ENCODE measurements around the gene CDH22. TPM values are rescaled to one million over a fixed set of nuclear protein-coding genes. Genes with fewer than 3 reads are reported as not detected.

The CDH22 gene
- total RNA-seq, 2 experiments from 2014 or later, result not detected

DNA sequence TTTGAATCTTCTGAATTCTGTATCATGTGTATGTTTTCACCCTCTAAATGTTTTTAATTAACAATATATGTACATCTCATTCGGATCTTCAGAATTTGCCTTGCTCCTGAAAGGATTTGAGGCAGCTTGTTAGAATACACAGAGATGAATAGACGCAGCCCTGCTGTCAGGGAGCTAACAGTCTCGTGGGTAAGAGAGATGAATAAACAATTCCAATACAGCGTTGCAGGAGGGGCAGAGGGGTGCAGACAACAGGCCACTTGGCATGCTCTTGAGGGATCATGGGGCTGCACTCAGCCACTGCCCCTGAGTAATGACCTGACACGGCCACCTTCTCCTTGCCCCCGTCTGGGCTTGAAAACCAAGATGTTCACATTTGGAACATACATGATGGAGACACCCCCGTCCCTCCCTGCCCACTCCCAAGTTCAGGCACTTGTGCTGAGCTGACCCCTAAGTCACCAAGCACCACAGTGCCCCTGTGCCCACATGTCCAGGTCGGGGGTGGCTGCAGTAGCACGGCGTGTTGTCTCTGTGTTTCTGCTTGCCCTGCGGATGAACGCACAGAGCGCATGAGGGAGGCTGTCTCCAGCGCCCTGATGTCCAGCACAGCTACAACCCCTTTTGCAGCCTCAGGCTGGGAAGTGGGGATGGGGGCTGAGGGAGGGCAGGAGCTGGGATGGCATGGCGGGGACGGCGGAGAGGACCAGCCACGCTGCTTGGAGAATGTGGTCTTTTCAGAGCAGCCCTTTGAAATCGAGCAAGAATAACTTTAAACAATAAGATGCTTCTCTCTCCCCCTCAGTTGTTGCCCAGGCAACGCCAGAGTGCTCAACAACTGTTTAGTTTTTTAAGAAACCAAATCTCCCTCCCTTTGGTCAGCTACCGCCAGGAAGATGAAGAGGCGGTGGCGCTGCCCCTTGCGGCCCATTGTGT, 33.0 kb upstream of the CDH22 start:
- Mint-ChIP-seq H3K27ac (no peak overlapping the region), H3K9me3 (no peaks in the 10 kb centered on the region), H3K27me3 (peaks cover 18% of the 10 kb centered on the region), H3K36me3 (ENCODE audit: low read depth) (no peaks in the 10 kb centered on the region), H3K4me1 (peaks cover 5% of the 10 kb centered on the region), H3K4me3 (no peak overlapping the region)
- ChIA-PET CTCF (interaction anchor here (1.4 kb wide), 1 partner anchor 35 kb away, joined by 3 read pairs; no protein-coding TSS in a partner anchor), POLR2A (no interaction called here)
- DNase-seq, result no peak

DNA sequence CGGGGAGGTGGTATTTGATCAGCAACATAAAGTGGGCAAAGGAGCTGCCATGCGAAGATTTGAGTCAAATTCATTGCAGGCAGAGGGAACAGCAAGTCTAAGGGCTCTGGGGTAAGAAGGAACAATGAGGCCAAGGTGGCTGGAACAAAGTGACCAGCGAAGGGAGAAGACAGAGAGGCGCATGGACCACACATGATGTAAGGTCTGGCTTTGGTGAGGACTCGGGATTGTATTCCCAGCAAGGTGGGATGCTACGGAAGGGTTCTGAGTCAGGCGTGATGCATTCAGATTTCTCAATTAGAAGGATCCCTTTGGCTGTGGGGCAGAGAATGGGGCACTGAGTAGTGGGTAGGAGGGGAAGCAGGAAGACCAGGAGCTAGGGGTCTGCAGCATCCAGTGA, 30.7 kb upstream of the CDH22 start:
- Mint-ChIP-seq H3K4me1 (peaks cover 3% of the 10 kb centered on the region), H3K27ac (no peak overlapping the region), H3K4me3 (no peak overlapping the region), H3K36me3 (ENCODE audit: low read depth) (no peaks in the 10 kb centered on the region), H3K27me3 (peaks cover 24% of the 10 kb centered on the region), H3K9me3 (no peaks in the 10 kb centered on the region)
- DNase-seq, result no peak
- ChIA-PET CTCF (no interaction called here), POLR2A (no interaction called here)

DNA sequence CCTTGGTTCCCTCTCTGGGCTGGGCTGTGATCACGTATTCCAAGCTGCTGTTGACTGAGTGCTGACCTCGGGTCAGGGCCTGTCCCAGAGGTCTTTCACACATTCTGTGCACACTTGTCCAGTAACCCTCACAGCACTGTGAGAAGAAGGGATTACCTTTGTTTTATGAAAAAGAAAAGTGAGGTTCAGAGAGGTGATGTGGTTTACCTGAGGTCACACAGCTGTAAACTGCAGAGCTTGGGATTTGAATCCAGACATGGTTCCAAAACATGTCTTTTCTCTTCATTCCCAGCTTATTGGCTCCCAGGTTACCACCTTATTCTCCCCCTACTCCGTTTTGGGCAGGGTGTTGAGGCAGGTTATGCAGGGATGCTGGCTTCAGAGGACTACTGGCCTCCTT, 28.4 kb upstream of the CDH22 start:
- Mint-ChIP-seq H3K4me3 (no peak overlapping the region), H3K27me3 (peaks cover 17% of the 10 kb centered on the region), H3K27ac (no peak overlapping the region), H3K36me3 (ENCODE audit: low read depth) (no peaks in the 10 kb centered on the region), H3K4me1 (no peaks in the 10 kb centered on the region), H3K9me3 (no peaks in the 10 kb centered on the region)
- DNase-seq, result no peak
- CTCF ChIA-PET, result interaction anchor here (0.6 to 0.7 kb wide), 2 partner anchors 20 to 167 kb away, joined by 3 read pairs; no protein-coding TSS in a partner anchor
- POLR2A ChIA-PET, result no interaction called here

DNA sequence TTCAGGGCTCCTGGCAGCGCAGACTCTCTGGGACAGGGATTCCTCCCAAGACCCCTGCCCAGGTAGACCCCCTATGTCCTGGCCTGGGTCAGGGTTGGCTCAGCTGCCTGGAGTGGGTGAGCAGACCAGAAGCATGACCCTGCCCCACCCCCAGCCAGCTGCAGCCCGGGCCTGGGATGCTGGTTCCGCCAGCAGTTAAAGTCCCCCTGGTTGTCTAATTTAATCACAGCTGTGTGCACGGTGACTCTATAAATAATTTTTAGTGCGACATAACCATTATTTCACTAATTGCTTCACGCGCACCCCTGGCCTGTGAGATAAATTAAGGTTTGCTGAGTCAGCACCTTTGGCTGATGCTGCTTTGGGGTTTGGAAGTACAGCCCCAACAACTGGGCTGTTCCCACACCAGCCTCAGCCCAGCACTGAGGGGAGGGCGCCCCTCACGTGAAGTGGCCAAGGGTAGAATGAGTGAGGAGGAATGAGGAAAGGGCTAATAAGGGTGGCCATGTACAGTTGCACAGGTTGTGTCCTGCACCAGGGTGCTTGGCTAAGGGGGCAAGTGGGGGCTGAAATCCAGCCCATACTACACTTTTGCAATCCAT, 26.1 kb upstream of the CDH22 start:
- no peaks in the 10 kb centered on the region for H3K36me3 Mint-ChIP-seq (ENCODE audit: low read depth)
- H3K27ac Mint-ChIP-seq, result no peak overlapping the region
- POLR2A ChIA-PET, result no interaction called here
- no peak for DNase-seq
- H3K27me3 Mint-ChIP-seq, result peaks cover 12% of the 10 kb centered on the region
- H3K4me1 Mint-ChIP-seq, result no peaks in the 10 kb centered on the region
- no peaks in the 10 kb centered on the region for H3K9me3 Mint-ChIP-seq
- no peak overlapping the region for H3K4me3 Mint-ChIP-seq
- CTCF ChIA-PET, result no interaction called here

DNA sequence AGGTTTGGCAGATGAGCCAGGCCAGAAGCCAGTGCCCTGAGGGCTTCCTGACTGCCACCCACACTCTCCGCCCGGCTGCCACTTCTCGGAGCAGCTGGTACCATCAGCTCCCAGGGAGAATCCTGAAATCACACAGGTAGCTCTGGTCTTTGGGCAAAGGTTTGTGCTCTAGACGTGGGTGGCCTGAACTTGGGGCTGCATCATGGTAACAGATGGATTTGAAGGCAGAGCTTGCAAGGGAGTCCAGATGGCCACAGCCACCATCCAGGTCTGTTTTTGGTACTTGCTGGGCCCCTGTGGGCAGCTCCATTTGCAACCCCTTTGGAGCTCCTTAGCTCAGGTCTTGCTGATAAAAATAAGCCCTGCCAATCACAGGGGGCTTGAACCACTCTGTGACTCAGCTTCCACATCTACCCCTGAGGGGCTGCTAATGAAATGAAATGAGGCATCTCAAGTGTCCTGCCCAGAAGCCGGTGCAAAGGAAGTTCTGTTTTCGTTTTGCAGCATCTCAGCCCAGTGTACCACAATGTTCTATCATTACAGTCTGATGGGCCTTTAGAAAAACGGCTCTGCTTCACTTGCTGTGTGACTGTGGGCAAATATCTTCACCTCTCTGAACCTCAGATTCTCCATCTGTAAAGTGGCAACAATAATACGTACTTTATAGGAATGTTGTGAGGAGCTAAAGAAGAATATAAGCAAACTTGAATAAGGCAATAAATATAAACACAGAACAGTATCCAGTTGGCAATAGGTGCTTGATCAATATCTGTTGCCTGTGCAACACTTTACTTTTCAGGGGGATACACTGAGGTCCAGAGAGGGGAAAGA, 25.1 kb upstream of the CDH22 start:
- H3K4me1 Mint-ChIP-seq, result no peaks in the 10 kb centered on the region
- POLR2A ChIA-PET, result no interaction called here
- H3K36me3 Mint-ChIP-seq (ENCODE audit: low read depth), result no peaks in the 10 kb centered on the region
- no peak overlapping the region for H3K4me3 Mint-ChIP-seq
- no peak for DNase-seq
- H3K9me3 Mint-ChIP-seq, result no peaks in the 10 kb centered on the region
- H3K27me3 Mint-ChIP-seq, result peaks cover 6% of the 10 kb centered on the region
- CTCF ChIA-PET, result interaction anchor here (1.2 to 1.5 kb wide), 3 partner anchors 15 to 31 kb away, joined by 3 to 4 read pairs (median 3); no protein-coding TSS in a partner anchor
- no peak overlapping the region for H3K27ac Mint-ChIP-seq

DNA sequence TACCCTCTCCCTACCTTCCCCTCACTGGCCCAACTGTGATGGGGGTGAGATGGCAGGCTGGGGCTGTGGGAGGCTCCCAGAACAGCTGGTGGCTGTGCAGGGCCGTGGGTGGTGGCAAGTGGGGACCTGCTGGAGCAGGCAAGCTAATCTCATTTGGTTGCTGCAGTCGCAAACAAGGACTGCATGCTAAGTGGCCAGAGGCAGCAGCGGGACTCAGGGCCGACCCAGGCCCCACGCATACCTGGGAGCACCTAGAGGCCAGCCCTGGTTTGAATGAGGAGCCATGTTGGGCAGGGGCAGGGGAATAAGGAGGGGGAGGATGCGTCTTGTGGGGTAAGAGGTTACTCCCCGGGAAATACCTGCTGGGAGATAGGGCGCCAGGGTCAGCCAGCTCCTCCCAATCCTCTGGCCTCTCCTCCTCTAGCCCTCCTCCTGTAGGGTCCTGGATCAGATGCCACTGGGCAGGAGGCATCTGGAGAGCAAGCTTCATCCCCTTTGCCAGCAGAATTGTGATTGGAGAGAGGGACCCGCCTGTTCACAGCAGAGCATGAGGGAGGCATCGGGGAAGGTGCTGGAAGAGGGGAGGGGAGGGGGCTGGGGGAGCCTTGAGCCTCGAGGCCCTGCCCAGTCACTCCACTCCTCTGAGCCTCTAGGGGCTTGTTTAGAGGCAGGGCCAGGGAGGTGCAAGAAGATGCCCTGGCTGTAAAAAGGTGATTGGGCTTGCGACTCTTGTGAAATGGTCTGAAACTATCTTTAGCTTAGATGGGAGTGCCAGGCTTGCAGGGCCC, 24.3 kb upstream of the CDH22 start:
- Mint-ChIP-seq H3K4me1 (no peaks in the 10 kb centered on the region), H3K36me3 (ENCODE audit: low read depth) (no peaks in the 10 kb centered on the region), H3K4me3 (no peak overlapping the region), H3K27ac (no peak overlapping the region), H3K9me3 (no peaks in the 10 kb centered on the region), H3K27me3 (peaks cover 6% of the 10 kb centered on the region)
- CTCF ChIA-PET, result interaction anchor here (0.7 to 1.5 kb wide), 4 partner anchors 16 to 201 kb away, joined by 3 to 4 read pairs (median 3); no protein-coding TSS in a partner anchor
- no peak for DNase-seq
- POLR2A ChIA-PET, result no interaction called here

DNA sequence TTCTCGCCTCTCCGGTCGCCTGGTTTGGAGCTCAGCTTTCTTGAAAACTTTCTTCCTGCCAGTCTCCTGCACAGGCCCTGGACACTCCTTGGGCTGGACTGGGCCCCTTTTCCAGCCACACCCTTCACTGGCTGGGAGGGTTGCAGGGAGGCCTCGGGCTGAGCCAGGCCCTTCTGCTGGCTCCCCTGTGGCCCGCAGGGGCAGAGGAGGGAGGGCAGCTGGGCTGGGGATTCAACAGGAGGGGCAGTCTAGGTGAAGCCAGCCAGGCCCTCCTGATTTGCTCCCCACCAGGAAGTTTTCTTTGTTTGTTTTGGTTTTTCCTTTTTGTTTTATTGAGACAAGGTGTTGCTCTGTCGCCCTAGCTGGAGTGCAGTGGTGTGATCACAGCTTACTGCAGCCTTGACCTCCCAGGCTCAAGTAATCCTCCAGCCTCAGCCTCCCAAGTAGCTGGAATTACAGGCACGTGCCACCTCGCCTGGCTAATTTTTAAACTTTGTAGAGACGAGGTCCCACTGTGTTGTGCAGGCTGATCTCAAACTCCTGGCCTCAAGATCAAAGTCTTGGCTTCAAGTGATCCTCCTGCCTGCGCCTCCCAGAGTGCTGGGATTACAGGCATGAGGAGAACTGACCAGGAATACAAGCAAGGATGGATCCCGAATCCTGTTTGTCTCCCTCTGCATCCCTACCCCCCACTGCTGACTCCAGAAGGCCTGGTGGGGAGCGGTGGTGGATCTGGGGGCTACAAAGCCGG, 23.5 kb upstream of the CDH22 start:
- no peaks in the 10 kb centered on the region for H3K4me1 Mint-ChIP-seq
- H3K4me3 Mint-ChIP-seq, result no peak overlapping the region
- no peak overlapping the region for H3K27ac Mint-ChIP-seq
- DNase-seq, result no peak
- CTCF ChIA-PET, result interaction anchor here (0.6 to 1.2 kb wide), 3 partner anchors 25 to 397 kb away, joined by 3 to 4 read pairs (median 4); partner anchors contain the start of gene PCIF1
- POLR2A ChIA-PET, result no interaction called here
- H3K36me3 Mint-ChIP-seq (ENCODE audit: low read depth), result no peaks in the 10 kb centered on the region
- peaks cover 6% of the 10 kb centered on the region for H3K27me3 Mint-ChIP-seq
- H3K9me3 Mint-ChIP-seq, result no peaks in the 10 kb centered on the region

DNA sequence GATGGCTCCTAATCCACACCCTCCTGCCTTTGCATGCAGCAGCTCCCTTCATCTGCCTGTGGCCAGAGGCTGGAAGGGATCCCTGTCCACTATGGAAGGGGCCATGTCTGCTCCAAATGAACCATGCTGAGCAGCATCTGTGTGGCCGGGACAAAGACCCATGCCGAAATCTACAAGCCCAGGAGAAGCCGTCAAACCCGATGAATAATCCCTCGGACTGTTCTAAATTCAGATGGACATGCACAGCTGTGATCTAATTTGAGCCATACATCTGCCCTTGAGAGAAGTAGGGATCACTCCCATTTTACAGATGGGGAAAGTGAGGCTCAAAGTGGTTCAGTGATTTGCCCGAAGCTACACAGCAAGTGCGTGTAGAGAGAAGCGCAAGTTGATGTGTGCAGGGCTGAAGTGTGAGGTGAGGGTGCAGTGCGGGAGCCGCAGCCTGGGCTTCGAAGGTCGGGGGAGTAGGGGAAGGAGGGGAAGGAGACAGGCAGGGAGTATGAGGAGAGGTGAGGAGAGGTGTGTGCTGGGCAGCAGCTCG, 22.6 kb upstream of the CDH22 start:
- no peak overlapping the region for H3K27ac Mint-ChIP-seq
- ChIA-PET CTCF (interaction anchor here (1.1 kb wide), 1 partner anchor 24 kb away, joined by 4 read pairs; no protein-coding TSS in a partner anchor), POLR2A (no interaction called here)
- H3K4me1 Mint-ChIP-seq, result no peaks in the 10 kb centered on the region
- H3K36me3 Mint-ChIP-seq (ENCODE audit: low read depth), result no peaks in the 10 kb centered on the region
- no peak overlapping the region for H3K4me3 Mint-ChIP-seq
- DNase-seq, result no peak
- no peaks in the 10 kb centered on the region for H3K9me3 Mint-ChIP-seq
- H3K27me3 Mint-ChIP-seq, result peaks cover 3% of the 10 kb centered on the region

DNA sequence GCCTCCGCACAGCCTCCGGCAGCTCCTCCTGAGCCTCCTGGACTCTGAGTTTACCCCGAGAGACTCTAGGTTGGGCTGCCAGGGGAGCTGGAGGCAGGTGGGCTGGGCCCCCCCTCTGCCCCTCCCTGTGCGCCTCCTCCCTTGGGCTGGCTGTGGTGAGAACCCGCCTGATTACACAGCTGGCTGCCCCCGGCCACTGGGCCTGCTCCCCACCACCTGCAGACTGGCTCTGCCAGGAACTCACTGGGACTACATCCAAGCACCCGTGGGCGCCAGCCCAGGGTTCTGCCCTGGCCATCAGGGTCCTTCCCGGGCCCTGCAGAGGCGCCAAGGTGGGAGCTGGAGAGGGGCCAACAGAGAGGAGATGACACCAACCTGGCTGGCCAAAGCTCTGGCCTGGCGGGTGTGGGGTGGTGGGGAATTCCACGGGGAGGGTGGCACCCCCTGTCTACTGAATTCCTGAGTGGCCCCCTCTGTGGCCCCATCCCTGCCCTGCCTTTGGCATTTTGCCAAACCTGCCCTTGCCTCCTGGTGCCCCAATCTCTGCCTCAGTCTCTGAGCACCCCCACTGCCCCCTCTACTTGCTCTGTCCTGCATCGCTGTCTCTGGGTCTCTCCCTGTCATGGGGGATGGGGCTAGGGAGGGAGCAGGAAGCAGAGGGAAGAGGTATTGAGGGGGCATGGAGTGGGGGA, 21.9 kb upstream of the CDH22 start:
- DNase-seq, result no peak
- CTCF ChIA-PET, result no interaction called here
- H3K4me3 Mint-ChIP-seq, result no peak overlapping the region
- H3K27me3 Mint-ChIP-seq, result peaks cover 4% of the 10 kb centered on the region
- H3K27ac Mint-ChIP-seq, result no peak overlapping the region
- H3K4me1 Mint-ChIP-seq, result no peaks in the 10 kb centered on the region
- POLR2A ChIA-PET, result no interaction called here
- H3K9me3 Mint-ChIP-seq, result no peaks in the 10 kb centered on the region
- no peaks in the 10 kb centered on the region for H3K36me3 Mint-ChIP-seq (ENCODE audit: low read depth)

DNA sequence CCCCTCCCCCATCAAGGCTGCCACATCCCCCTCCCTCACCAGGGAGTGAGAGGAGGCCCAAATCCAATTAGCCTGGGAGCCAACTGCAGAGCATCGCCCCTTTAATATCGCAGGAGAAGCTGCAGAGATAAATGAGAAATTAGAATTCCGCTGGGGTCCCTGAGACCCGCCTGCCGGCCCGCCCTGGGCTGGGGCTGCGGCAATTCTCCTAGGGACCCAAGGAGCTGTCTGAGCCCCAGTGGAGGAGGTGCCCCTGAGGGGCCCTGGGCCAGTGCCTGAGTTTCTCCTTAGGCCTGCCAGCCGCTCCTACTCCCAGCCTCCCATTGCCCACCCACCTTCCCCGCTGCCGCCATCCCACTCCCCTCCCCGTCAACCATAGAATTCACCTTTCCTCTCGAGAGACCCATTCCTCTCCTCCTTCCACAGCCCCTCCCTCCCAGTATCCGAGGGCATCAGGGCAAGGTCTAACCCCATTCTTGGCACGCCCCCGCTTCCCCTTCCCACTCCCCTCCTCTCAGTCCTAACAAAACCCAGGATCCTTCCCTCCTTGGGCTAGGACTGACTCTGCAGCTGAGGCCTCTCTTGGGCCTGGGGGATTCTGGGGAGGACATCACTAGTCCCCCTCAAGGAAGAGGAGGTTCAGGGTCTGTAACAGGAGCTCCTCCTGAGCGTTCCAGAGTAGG, 20.0 kb upstream of the CDH22 start:
- Mint-ChIP-seq H3K4me1 (no peaks in the 10 kb centered on the region), H3K27me3 (peaks cover 7% of the 10 kb centered on the region), H3K27ac (no peak overlapping the region), H3K36me3 (ENCODE audit: low read depth) (no peaks in the 10 kb centered on the region), H3K9me3 (no peaks in the 10 kb centered on the region), H3K4me3 (no peak overlapping the region)
- CTCF ChIA-PET, result no interaction called here
- no peak for DNase-seq
- POLR2A ChIA-PET, result no interaction called here

DNA sequence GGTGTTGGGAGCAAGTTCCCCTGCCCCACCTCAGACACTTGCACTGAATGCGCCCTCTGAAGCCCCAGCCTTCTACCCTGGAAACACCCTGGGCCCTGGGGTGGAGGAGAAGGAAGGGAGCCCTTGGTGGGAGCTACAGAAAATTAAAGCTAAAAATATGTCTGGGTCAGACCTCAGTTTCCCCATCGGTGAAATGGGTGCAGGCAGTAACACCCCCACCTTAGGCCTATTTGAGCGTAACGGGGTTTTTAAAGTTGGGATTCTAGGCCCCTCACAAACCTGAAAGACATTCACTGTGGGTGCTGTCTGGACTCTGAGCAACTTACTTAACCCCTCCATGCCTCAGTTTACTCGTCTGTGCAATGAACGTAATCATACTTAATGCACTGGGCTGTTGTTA, 19.3 kb upstream of the CDH22 start:
- no peak for DNase-seq
- ChIA-PET POLR2A (no interaction called here), CTCF (no interaction called here)
- Mint-ChIP-seq H3K27ac (no peak overlapping the region), H3K9me3 (no peaks in the 10 kb centered on the region), H3K4me3 (no peak overlapping the region), H3K36me3 (ENCODE audit: low read depth) (no peaks in the 10 kb centered on the region), H3K4me1 (no peaks in the 10 kb centered on the region), H3K27me3 (peaks cover 7% of the 10 kb centered on the region)

Data from activated CD4-positive, alpha-beta T cell treated with anti-CD3 and anti-CD28 coated beads, Interleukin-2, amount 10 ng/mL, durations not matched to agents 7 days and 5 days (primary cell).